GM12878 (cell line): ENCODE results near the gene ZNF608.

Experiments used
- RAD21 ChIP-seq: IDR thresholded peaks from 2 replicates; pipeline ENCODE4 v1.6.1; 2011; ENCODE audit warnings: mild to moderate bottlenecking, low read depth, low read length, moderate library complexity; ENCODE audit not compliant: insufficient read depth
- SPI1 ChIP-seq: IDR thresholded peaks from 2 replicates; pipeline ENCODE4 v1.6.1; 2011; ENCODE audit warnings: low read depth, mild to moderate bottlenecking, low read length, moderate library complexity, borderline replicate concordance; ENCODE audit not compliant: insufficient read depth
- TF ChIP-seq, protein P1 (sequence below), 3 experiments: IDR thresholded peaks in 2 of 3; conservative IDR thresholded peaks in 1 of 3; 2 replicates each; pipeline ENCODE4 v1.5.1; 2011; ENCODE audit warnings: low read depth in 3 of 3, low read length in 3 of 3, mild to moderate bottlenecking in 3 of 3, control low read depth in 2 of 3, moderate library complexity in 2 of 3, inconsistent platforms in 1 of 3, mixed read lengths in 1 of 3; ENCODE audit not compliant: control insufficient read depth in 2 of 3, insufficient read depth in 1 of 3; ENCODE audit errors: extremely low read depth in 1 of 3

DNA sequence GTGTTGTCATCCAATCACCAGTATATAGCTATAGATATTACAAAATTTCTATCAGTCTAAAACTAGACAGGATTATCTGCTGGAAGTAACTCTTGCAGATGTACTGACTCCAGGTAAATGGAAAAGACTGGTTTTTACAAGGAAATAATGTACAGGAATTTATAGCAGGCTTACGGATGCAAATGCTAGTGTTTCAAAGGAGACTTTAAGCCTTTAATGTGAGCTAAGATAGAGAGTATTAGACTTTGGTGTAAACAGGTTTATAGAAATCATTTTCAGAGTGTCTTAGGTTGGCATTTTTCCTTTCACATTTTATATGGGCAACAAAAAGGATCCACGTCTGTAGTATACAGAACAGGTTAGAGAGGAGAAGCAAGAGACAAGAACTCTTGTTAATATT, 16.1 kb downstream of the ZNF608 start:
- no peak for TF ChIP-seq RAD21
- no peak for TF ChIP-seq SPI1
- TF ChIP-seq, protein P1, sequence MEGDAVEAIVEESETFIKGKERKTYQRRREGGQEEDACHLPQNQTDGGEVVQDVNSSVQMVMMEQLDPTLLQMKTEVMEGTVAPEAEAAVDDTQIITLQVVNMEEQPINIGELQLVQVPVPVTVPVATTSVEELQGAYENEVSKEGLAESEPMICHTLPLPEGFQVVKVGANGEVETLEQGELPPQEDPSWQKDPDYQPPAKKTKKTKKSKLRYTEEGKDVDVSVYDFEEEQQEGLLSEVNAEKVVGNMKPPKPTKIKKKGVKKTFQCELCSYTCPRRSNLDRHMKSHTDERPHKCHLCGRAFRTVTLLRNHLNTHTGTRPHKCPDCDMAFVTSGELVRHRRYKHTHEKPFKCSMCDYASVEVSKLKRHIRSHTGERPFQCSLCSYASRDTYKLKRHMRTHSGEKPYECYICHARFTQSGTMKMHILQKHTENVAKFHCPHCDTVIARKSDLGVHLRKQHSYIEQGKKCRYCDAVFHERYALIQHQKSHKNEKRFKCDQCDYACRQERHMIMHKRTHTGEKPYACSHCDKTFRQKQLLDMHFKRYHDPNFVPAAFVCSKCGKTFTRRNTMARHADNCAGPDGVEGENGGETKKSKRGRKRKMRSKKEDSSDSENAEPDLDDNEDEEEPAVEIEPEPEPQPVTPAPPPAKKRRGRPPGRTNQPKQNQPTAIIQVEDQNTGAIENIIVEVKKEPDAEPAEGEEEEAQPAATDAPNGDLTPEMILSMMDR (IDR thresholded peaks at IDR 0.05 in 2 of 3, conservative IDR thresholded peaks at IDR 0.05 in 1 of 3; ENCODE audit: control insufficient read depth in 2 of 3, extremely low read depth in 1 of 3, insufficient read depth in 1 of 3, low read depth in 3 of 3, low read length in 3 of 3) = no peak
